OCI-LY1 (cell line): ENCODE data around the gene COL15A1.

Experiments used
- H2AFZ ChIP-seq: fragments of 200-600 bp; sonication (generic), shearing (Covaris generic); 2 replicates; pipeline ENCODE4 v1.6.0; 2014; ENCODE audit warnings: antibody characterized with exemption, mild to moderate bottlenecking, low read length
- H3F3A ChIP-seq: fragments of 200-600 bp; sonication (generic), shearing (Covaris generic); 2 replicates; pipeline ENCODE4 v1.6.0; 2014; ENCODE audit warnings: mild to moderate bottlenecking, antibody characterized with exemption, low read length, moderate library complexity; ENCODE audit not compliant: insufficient read depth
- H3K27ac ChIP-seq: fragments of 200-600 bp; sonication (generic); 2 replicates; pipeline ENCODE4 v1.5.1; 2014; ENCODE audit warnings: low read length, mixed run types, mild to moderate bottlenecking, low read depth; ENCODE audit not compliant: poor library complexity, severe bottlenecking
- H3K27me3 ChIP-seq: fragments of 200-600 bp; sonication (generic); 2 replicates; pipeline ENCODE4 v1.6.0; 2014; ENCODE audit warnings: antibody characterized with exemption, mild to moderate bottlenecking, low read length, moderate library complexity; ENCODE audit not compliant: insufficient read depth
- H3K36me3 ChIP-seq: fragments of 200-600 bp; sonication (generic); 2 replicates; pipeline ENCODE4 v1.6.1; 2014; ENCODE audit warnings: mild to moderate bottlenecking, antibody characterized with exemption, low read length, moderate library complexity, mixed read lengths; ENCODE audit not compliant: insufficient read depth
- H3K4me1 ChIP-seq: fragments of 200-600 bp; sonication (generic); 2 replicates; pipeline ENCODE4 v1.5.1; 2014; ENCODE audit warnings: mild to moderate bottlenecking, low read length, moderate library complexity; ENCODE audit not compliant: insufficient read depth, severe bottlenecking
- H3K4me2 ChIP-seq: fragments of 200-600 bp; sonication (generic), shearing (Covaris generic); 2 replicates; pipeline ENCODE4 v1.6.1; 2014; ENCODE audit warnings: low read length
- H3K4me3 ChIP-seq: fragments of 200-600 bp; sonication (generic); 2 replicates; pipeline ENCODE4 v1.5.1; 2014; ENCODE audit warnings: low read length, low read depth, mild to moderate bottlenecking, mixed read lengths; ENCODE audit not compliant: poor library complexity, severe bottlenecking
- H3K79me2 ChIP-seq: fragments of 200-600 bp; shearing (Covaris generic); 2 replicates; pipeline ENCODE4 v1.6.1; 2016; ENCODE audit warnings: mixed run types, low read length, mixed read lengths; ENCODE audit not compliant: insufficient read depth
- H3K9ac ChIP-seq: fragments of 200-600 bp; sonication (generic), shearing (Covaris generic); 2 replicates; pipeline ENCODE4 v1.6.1; 2014; ENCODE audit warnings: mild to moderate bottlenecking, low read length, mixed read lengths
- H3K9me2 ChIP-seq: fragments of 200-600 bp; sonication (generic), shearing (Covaris generic); 2 replicates; pipeline ENCODE4 v1.6.1; 2014; ENCODE audit warnings: low read depth, mild to moderate bottlenecking, low read length, mixed read lengths
- H3K9me3 ChIP-seq: fragments of 200-600 bp; shearing (Covaris generic); 2 replicates; pipeline ENCODE4 v1.6.1; 2014; ENCODE audit warnings: low read length, mixed read lengths
- H4K20me1 ChIP-seq: fragments of 200-600 bp; sonication (generic), shearing (Covaris generic); 2 replicates; pipeline ENCODE4 v1.6.0; 2016; ENCODE audit warnings: mild to moderate bottlenecking, low read length; ENCODE audit not compliant: insufficient read depth
- CTCF ChIP-seq: fragments of 200-600 bp; sonication (generic), shearing (Covaris generic); IDR thresholded peaks from 2 replicates; pipeline ENCODE4 v1.5.1; 2017; ENCODE audit warnings: mild to moderate bottlenecking, antibody characterized with exemption, low read length, moderate library complexity, mixed read lengths
- EZH2 ChIP-seq: fragments of 200-600 bp; sonication (generic), shearing (Covaris generic); IDR thresholded peaks from 2 replicates; pipeline ENCODE4 v1.8.0; 2017; ENCODE audit warnings: borderline replicate concordance, mixed run types, mild to moderate bottlenecking, antibody characterized with exemption, low read length, moderate library complexity, mixed read lengths

Gene COL15A1

GRCh38 chr9:98958271-98958984, 14.7 kb downstream of the COL15A1 start:
- Histone ChIP-seq H4K20me1 (no peaks in the 10 kb centered on the region), H3K9me3 (0 out of 2 replicates have a peak, but pooled peaks cover 3% of the 10 kb centered on the region), H3K36me3 (no peaks in the 10 kb centered on the region; the same call in 1 of the 2 replicates), H3K4me1 (no peaks in the 10 kb centered on the region), H3F3A (no peaks in the 10 kb centered on the region), H3K4me3 (no peak overlapping the region), H3K27ac (no peak overlapping the region), H2AFZ (no peak overlapping the region), H3K27me3 (no peaks in the 10 kb centered on the region; the same call in 1 of the 2 replicates), H3K79me2 (no peaks in the 10 kb centered on the region), H3K9ac (no peak overlapping the region), H3K4me2 (no peak overlapping the region), H3K9me2 (no peaks in the 10 kb centered on the region)
- TF ChIP-seq CTCF (no peak), EZH2 (no peak)

GRCh38 chr9:98960409-98960808, 16.7 kb downstream of the COL15A1 start:
- TF ChIP-seq EZH2, result no peak
- TF ChIP-seq CTCF, result no peak
- no peaks in the 10 kb centered on the region for H4K20me1 ChIP-seq

GRCh38 chr9:98961513-98962180, 17.9 kb downstream of the COL15A1 start:
- H3K4me3 ChIP-seq, result no peak overlapping the region
- H3K4me1 ChIP-seq, result no peaks in the 10 kb centered on the region
- H3K4me2 ChIP-seq, result no peak overlapping the region
- H3K79me2 ChIP-seq, result no peaks in the 10 kb centered on the region
- 0 out of 2 replicates have a peak, but pooled peaks cover 3% of the 10 kb centered on the region for H3K9me3 ChIP-seq
- no peaks in the 10 kb centered on the region; the same call in 1 of the 2 replicates for H3K36me3 ChIP-seq
- H3F3A ChIP-seq, result no peaks in the 10 kb centered on the region
- H3K9ac ChIP-seq, result no peak overlapping the region
- TF ChIP-seq EZH2 (no peak), CTCF (no peak)
- no peak overlapping the region for H3K27ac ChIP-seq
- no peaks in the 10 kb centered on the region; the same call in 1 of the 2 replicates for H3K27me3 ChIP-seq
- H4K20me1 ChIP-seq, result no peaks in the 10 kb centered on the region
- H3K9me2 ChIP-seq, result no peaks in the 10 kb centered on the region
- no peak overlapping the region for H2AFZ ChIP-seq

More at GRCh38 chr9:98960409-98960808, 16.7 kb downstream of the COL15A1 start:
- 0 out of 2 replicates have a peak, but pooled peaks cover 3% of the 10 kb centered on the region for H3K9me3 ChIP-seq
- H3K4me1 ChIP-seq, result no peaks in the 10 kb centered on the region
- no peaks in the 10 kb centered on the region for H3F3A ChIP-seq
- H3K9ac ChIP-seq, result no peak overlapping the region
- no peak overlapping the region for H3K4me2 ChIP-seq
- no peak overlapping the region for H3K4me3 ChIP-seq
- H3K9me2 ChIP-seq, result no peaks in the 10 kb centered on the region
- no peaks in the 10 kb centered on the region; the same call in 1 of the 2 replicates for H3K36me3 ChIP-seq
- no peaks in the 10 kb centered on the region for H3K79me2 ChIP-seq
- H2AFZ ChIP-seq, result no peak overlapping the region
- no peak overlapping the region for H3K27ac ChIP-seq
- H3K27me3 ChIP-seq, result no peaks in the 10 kb centered on the region; the same call in 1 of the 2 replicates
